Fibroblast of upper back skin (primary cell): ENCODE results near the gene TSHZ2.

Source experiments
- DNase-seq: peaks from one replicate; pipeline ENCODE4 v3.0.0-alpha.2; 2013

Gene TSHZ2

DNA sequence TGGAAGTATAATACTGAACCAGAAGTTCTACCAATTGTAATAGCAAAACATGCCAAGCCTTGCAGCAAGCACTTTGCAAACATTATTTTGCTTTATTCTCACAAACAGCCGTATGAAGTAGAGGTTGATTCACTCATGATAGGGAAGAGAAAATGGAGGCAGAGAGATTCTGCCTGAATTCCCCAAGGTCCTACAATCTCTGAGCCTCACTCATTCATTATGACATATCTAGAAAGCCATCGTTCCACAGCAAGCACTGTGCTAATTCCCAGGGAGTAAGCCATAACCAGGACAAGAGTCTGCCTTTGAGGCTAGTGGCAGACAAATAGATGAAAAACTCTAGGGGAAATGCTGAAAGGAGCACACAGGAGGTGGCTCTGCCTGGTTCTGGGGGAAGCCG lies 288.0 kb downstream of the TSHZ2 start:
- no peak for DNase-seq

DNA sequence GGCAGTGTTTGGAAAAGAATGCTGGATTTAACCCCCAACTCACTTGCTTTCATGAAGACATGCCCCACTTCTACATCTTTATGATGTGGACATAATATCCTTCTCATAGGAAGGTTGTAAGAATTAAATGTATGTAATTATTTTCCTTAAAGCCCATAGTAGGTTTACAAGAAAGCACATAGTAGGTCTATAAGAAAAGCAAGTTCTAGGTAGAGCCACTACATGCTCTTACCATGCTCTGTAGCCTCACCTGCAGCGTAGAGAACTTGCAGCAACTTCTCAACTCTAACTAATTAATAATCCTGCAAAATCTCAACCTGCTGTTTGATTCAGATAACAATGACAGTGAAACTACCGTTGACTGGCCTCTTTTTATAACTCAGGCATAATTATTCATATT lies 288.4 kb downstream of the TSHZ2 start:
- no peak for DNase-seq

DNA sequence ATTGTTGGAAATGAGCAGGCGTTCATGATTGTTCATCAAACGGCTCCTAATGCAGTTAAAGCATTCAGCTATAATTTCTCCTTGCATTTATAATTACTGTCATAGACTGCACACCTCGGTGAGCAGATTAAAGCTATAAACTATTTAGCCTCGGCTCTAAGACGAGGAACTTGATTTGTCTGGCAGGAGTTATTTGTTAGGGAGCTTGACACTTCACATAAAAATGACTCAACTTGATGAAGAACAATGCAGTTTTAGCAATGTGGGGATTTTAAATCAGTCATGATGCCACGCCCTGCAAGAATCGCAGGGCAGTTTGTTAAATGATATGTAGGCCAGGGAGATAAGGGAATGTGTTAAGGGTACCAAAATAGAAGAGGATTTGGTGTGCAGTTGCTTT lies 290.2 kb downstream of the TSHZ2 start:
- no peak for DNase-seq

DNA sequence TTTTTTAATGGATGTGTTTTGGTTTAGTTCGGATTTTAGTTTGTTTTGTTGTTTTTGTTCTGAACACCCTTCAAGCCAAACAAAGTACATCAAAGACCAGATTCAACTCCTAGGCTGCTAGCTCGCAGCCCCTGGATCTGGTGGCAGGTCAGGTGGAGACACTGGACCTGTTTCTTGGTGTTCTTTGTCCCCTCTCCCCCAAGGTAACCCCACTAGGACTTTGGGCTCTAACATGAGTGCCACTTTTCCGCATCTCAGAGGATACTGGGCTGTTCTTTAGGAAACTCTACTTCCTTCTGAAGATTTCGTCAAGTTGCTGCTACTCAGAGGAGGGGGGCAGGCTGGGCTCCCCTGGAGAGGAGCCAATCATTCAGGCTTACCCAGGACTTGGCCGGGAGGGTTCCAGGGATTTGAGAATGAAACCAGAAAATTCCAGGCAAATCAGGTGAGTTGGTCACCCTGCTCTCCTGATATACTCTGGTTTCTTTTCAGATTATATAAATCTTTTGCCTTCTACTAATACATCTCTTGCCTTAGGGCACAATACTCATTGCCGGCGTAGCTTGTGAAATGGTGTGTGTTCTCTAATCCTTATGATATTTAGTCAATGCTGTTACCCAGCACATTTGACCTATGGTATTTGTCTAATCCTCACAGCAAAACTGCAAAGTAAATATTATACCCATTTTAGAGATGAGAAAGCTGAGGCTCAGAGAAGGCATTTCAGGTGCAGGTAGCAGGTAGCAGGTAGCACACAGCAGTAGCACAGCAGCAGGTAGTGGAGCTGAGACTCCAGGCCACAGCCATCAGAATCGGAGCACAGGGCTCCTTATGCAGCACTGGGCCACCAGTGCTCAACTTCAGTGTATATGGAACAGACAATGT lies 291.6 kb downstream of the TSHZ2 start:
- no peak for DNase-seq

DNA sequence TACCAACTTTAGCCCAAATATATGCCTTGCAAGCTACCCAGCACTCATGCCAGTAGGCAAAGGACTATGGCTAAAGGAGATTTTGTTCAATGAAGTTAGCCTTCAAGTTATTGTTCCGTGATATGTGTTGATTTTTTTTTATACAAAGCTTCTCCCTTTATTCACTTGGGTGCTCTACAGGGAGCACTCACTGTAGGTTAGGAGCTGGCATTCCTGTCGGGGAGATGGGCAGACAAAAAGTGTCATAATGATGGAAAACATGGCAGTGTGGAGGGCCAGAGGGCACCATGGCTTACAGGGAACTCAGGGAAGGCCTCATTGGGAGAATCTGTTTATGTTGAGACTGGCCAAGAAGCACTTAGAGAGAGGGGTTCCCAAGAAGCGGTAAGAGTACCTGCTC lies 292.4 kb downstream of the TSHZ2 start:
- no peak for DNase-seq

DNA sequence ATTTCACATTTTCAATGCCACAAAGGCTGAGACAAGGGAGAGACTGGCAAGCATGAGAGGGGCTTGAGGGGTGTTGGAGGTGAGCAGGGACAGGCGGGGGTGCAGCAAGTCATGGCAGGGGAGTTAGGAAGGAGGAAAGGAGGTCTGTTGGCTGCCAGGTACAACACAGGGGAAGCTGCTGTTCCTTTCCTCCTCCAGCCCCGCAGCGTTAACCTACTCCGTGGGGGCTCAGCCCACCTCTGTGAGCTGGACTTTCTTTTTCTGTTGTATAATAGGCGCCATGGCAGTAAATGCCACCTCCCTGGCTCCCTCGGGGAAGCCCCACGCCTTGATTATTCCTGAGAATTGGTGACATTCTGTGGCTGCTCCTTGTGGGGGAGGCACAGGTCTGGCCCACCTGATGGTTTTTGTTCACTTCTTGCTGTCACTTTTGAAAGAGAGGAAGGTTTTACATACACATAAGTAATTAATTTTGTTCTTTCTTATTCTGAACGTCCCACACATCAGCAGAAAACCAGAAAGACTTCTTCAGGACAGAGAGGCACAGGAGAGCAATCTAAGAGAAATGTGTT lies 293.2 kb downstream of the TSHZ2 start:
- no peak for DNase-seq

DNA sequence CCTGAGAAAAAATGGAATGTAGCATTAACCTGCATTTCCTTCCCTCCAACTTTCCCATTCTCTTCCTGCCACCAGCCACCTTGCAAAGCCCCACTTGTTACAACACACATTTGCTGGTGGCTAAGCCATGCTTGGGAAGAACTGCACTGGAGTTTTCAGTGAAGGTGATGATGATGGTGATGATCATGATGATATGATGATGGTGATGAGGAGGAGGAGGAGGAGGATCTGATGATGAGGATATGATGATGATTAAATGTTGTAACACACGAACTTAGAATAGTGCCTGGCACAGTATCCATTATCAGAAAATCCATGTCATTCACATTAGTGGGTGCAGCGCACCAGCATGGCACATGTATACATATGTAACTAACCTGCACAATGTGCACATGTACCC lies 297.2 kb downstream of the TSHZ2 start:
- DNase-seq, result no peak

DNA sequence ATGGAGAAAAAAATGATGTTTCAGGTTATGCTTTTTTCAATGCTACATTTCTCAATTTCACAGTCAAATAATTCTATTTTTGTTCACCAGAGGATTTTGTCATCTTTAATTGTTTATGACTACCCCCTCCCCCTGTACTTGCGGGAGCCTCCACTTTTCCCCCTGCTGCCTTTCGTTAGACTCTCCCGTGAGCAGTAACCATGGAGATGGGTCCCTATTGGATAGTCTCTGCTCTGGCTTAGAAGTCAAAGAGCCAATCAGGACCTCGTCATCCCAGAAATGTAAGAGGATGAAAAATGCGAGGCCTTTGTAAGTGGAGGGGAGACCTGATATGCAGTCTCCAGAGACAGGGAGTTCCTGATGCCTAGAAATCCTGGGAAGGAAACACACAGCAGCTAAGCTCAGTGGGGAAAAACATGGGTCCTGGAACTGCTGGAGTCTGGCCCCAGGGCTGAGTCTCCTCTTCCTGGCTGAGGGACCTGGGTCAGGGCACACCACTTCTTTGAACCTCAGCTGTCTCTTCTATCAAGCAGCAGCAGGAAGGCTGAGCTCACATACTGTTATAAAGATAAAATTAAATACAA lies 298.7 kb downstream of the TSHZ2 start:
- DNase-seq, result peak; percentile 1

DNA sequence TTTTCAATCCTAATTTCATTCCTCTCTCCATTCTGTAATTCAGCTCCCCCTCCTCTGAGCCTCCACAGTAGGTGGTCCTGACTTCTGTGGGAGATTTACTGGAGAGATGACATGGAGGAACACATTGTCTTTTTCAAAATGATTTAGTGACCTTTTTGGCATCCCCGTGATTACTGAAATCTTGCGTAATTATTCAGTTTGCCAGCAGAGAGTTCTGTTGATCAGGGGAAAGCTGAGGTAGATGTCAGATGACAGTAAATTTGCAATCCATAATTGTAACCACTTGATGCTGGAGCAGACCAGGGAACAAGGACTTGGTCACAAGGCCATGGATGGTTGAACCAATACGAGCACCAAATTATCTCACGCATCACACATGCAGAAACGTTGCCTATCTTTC lies 302.2 kb downstream of the TSHZ2 start:
- DNase-seq, result no peak

DNA sequence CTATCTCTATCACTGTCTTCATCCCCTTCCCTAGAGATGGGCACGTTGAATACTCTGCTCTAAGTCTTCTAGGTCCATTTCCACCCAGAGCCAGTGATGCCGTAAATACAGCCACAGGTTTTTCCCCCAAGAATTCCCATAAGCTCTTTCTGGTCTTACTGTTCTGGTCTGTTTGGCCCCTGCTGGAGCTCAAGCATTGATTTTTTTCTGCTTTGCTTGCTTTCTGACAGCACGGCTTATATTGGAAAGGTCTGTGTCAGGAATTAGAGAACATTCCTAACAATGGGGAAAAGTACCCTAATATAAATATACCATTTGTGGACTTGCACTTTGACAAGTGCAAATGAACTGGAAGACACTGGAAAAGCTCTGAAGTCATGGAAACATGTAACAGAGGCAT lies 302.6 kb downstream of the TSHZ2 start:
- no peak for DNase-seq

DNA sequence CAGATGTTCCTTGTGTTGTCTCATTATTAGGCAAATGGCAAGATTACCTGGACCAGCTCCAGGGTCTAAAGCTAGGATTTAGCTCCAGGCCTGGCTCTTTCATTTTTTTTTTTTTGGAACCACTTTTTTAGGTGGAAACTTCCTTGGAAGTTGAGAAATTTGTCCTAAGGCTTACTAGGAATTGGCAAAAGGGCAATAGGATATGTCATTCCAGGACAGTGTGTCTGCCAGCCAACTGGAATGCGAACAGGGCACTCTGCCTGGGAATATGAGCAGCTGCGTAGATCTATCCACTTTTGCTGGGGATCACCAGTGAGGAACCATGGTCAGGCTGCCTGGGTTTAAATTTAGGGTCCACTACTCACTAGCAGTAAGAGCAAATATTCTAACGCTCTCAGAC lies 304.0 kb downstream of the TSHZ2 start:
- no peak for DNase-seq

DNA sequence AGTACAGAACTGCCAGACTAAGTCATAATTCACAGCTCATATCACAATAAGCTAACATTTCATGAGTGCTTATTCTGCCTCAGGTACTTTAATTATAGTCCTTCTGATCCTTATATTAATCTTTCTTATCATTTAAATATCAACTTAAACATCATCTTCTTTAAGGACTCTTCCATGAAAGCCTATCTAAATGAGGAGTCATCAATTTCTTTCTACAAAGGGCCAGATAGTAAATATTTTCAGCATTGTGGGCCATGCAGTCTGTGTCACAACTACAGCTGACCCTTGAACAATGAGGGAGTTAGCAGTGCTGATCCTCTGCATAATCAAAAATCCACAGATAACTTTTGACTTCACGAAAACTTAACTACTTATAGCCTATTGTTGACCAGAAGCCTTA lies 306.4 kb downstream of the TSHZ2 start:
- DNase-seq, result no peak

DNA sequence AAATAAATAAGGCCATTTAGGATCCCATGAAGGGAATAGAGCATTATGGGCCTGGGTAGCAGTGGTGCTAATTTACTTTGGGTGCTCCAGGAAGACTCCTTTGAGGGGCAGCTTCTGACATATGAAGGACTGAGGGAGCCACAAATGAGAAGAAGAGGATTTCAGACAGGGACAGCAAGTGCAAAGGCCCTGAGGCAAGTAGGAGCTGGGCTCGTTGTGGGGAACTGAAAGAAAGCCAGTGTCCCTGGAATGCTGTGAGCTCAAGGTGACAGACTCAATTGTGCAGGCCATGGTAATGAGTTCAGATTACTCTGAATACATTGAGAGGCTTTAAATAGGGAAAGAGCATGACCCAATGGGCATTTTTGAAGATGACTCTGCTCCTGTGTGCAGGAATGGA lies 307.6 kb downstream of the TSHZ2 start:
- no peak for DNase-seq

DNA sequence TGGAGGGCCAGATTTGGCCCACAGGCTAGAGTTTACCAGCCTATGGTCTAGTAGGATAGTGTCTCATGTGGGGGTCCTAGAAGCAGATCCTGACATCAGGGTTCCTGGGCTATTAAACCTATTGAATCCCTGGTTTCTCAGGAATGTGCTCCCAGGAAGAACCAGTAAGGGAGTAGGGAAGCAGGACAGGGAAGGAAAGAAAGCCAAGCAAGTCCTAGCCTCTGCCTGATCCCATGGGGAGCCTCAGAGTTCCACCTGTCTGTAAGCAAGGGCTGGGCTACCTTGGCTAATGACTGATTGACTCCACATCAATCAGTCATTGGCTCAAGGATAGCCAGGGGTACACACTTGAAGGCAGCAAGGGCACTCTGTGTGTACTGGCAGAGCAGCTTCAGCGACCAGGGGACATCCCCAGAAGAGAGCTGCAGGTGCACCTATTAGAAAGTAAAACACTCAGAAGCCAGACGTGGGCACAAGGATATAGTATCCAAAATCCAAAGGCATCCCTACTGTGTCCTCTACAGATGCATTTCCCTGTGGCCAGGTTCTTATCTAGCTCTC lies 309.5 kb downstream of the TSHZ2 start:
- DNase-seq, result no peak

DNA sequence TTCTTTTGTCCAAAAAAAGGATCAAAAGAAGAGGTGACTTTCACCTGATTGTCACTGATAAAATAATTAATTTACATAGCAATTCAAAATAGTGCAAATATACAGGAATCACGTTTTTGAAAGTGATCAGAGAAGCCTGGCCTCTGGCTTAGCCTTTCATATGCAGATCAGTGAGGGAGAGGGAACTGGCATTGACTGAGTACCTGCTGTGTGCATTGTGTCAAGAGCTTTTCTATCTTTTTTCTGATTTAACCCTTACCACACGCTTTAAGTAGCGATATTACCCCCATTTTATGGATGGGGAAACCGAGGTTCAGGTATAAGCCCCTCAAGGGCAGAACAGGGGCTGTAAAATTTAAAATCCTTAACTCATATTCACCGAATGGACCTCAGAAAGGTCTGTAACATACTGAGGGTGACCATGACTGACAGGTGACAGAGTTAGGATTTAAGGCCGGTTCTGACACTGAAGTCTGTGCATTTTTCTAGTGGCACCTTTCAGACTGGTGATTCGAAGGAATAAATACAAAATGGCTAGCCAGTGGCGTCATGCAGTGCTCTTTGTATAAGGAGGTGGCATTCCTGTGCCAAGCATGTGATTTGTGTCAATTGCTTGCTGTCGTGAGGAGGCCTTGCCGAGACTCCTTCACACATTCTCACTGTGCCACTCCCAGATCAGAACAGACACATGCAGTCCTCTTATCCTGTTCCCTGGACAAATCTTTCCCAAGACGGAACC lies 310.2 kb downstream of the TSHZ2 start:
- DNase-seq, result no peak

DNA sequence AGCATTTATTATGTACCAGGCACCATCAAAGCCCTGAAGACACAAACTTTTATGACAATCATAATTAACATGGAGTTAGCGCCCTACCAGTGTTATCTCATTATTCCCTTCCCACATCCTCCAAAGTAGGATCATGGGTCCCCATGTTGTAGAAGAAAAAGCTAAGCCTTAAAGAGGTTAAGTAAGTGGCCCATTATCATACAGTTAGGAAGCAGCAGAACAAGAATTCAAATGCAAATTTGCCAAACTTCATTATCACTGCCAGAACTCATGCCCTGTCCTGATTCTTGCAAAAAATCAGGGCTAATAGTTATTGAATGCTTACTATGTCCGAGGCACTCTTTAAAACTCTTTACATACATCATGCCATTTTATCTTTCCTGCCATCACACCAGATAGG lies 310.9 kb downstream of the TSHZ2 start:
- DNase-seq, result no peak

DNA sequence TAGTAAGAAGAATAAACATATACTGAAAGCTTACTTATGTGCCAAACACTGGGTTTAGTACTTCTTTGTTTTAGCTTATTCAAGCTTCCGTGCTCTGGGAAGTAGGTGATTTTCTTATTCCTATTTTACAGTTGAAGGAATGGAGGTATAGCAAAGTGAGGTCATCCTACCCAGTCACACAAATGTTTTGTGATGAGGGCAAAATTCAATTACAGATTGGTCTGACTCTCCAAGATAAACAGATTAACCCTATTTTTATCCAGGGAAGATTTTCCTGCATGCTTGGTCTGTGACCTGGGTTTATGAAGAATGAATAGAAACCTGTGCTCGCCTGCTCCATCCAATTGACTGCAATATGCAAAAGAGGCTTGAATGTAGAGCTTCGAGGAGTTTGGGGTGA lies 311.4 kb downstream of the TSHZ2 start:
- no peak for DNase-seq

DNA sequence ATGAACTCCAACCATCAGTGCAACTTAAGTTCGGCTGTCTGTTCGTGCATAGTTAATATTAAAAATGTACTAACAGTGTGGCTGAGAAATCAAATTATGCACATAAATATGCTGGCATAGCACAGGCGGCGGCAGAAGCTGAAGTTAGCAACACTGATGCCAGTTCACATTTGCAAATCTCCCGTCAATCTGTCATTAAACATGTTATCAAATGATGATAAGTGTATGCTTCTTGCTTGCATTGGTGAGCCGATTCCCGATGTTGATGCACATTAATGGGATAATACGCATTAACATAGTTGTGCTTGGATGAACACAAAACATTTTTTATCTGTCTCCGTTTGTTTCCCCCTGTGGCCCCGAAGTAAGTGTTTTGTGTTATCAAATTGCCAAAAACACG lies 312.1 kb downstream of the TSHZ2 start:
- no peak for DNase-seq

DNA sequence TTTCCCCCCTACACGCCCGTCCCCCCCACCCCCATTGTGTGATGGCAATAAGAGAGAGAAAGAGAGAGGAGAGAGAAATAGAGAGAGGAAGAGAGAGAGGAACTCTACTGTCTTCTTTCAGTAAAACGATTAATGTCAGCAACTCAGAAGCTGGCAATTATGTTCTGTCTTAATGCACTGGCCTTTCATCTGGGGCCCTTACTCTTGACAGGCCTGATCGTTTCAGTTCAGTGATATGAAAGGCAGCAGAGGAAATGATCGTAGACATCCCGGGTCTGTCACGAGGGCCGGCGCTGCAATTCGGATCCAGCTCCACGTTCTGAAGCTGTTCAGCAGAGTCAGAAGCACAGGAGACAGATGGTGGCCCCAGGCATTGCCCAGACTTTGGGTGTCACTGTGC lies 312.5 kb downstream of the TSHZ2 start:
- no peak for DNase-seq

DNA sequence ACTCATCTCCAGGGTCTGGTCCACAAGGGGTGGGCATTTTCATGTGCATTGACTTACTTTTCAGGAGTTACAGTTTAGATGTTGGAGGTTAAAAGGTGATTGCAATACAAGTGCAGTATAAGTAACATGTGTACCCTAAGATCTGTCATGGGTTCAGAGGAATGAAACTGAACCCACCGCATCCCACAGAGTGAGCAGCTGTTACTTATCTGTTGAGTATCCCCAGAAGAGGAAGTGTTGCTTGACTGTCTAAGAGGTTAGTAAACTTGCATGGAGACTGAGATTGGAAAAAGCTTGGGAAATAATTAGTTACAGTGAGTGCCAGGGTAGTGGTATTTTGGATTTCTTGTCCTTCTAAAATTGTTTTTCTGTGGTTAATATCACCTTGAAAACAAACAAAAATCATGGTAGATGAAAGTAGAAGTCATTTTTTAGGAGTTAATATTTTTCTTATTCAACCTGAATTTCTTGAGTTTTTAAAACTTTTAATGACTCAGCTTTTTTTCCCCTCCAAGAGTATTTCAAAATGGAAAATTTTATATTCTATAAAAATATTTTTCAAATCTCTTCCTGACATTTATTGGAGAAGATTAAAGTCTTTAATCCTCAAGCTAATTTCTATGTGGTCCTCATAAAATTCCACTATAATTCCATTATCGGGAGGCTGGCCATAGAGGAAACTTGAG lies 315.3 kb downstream of the TSHZ2 start:
- no peak for DNase-seq

DNA sequence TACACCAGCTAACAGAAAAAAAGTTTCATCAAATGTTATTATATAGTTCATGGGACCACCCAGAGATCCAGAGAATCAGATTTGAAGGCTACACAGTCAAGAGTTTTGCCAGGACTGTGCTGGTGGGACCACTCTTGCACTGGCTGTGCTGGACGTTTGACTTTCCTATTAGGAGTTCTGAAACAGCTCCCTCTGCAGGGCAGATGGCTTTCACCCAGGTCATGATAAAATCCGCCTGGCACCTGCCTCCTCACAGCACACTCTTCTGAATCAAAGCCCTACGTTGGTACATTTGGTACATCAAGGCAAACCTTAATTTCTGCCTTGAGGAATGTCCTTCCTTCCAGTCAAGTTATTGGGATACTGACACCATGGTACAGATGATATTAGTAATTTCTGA lies 319.4 kb downstream of the TSHZ2 start:
- DNase-seq, result no peak

DNA sequence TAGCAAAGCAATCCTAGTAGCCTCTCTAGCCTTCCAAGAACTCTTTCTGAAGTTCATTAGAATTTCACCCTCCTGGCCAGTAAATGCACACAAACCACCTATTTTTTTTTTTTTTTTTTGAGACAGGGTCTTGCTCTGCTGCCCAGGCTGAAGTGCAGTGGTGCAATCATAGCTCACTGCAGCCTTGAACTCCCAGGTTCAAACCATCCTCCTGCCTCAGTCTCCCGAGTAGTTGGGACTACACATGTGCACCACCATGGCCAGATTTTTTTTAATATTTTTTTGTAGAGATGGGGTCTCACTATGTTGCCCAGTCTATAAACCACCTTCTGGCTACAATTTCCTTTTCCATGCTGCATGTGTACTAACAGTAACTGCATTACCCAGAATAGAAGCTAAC lies 320.2 kb downstream of the TSHZ2 start:
- no peak for DNase-seq

DNA sequence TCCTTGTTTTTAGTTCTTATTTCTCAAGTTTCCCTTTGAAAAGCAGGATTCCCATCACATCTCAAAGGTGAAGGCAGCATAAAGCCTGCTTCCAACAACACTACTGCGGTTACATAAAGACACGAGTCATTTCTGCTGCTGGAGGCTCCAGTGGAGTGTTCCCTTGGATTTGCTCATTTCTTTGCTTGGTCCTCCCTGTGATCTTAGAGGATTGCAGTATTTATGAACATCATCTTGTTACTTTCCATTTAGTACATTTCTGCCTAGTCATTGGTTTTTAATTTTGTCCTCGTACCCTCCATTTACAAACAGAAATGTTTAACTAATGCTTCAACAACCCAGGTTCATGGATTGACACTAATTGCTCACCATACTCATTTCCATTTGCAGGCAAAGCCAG lies 322.6 kb downstream of the TSHZ2 start:
- peak; percentile 22 for DNase-seq
